ENCODE results near the gene SH3PXD2A. TPM values are rescaled to one million over a fixed set of nuclear protein-coding genes. Genes with fewer than 3 reads are reported as not detected.

SH3PXD2A gene
- total RNA-seq, 1 experiment from 2014 or later = 13.4 TPM

DNA sequence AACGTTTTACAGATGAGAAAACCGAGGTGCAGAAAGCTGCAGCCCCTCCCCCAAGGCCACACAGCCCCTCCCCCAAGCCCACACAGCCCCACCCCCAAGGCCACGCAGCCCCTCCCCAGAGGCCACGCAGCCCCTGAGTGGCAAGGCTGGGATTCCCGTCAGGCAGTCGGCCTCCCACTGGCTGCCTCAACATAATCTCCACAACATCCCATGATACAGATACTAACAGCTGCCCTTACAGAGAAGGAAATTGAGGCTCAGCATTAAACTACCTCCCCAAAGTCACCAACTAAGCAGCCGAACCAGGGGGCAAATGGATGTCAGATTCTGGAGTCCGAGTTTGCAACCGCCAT, 15.9 kb downstream of the SH3PXD2A start:
- Histone ChIP-seq H3K36me3 (no peaks in the 10 kb centered on the region), H3K4me1 (replicated peaks) (no peaks in the 10 kb centered on the region), H3K9me3 (replicated peaks) (no peaks in the 10 kb centered on the region), H3K4me3 (no peak overlapping the region), H3K27me3 (replicated peaks) (no peaks in the 10 kb centered on the region), H3K27ac (no peak overlapping the region)
- DNase-seq (ENCODE audit: low read depth in 1 of 2, low spot score in 2 of 2) = no peak

GRCh38 chr10:103838862-103839518, 16.4 kb downstream of the SH3PXD2A start:
- Histone ChIP-seq H3K4me3 (no peak overlapping the region), H3K27ac (no peak overlapping the region), H3K4me1 (replicated peaks) (no peaks in the 10 kb centered on the region), H3K9me3 (replicated peaks) (no peaks in the 10 kb centered on the region), H3K27me3 (replicated peaks) (no peaks in the 10 kb centered on the region), H3K36me3 (no peaks in the 10 kb centered on the region)
- no peak for DNase-seq (ENCODE audit: low read depth in 1 of 2, low spot score in 2 of 2)

- Histone ChIP-seq H3K4me3 (no peak overlapping the region), H3K27me3 (replicated peaks) (no peaks in the 10 kb centered on the region), H3K27ac (no peak overlapping the region), H3K36me3 (no peaks in the 10 kb centered on the region), H3K4me1 (replicated peaks) (no peaks in the 10 kb centered on the region), H3K9me3 (replicated peaks) (no peaks in the 10 kb centered on the region)
- no peak for DNase-seq (ENCODE audit: low read depth in 1 of 2, low spot score in 2 of 2)
Observed at GRCh38 chr10:103838070-103838395, 17.3 kb downstream of the SH3PXD2A start.

DNA sequence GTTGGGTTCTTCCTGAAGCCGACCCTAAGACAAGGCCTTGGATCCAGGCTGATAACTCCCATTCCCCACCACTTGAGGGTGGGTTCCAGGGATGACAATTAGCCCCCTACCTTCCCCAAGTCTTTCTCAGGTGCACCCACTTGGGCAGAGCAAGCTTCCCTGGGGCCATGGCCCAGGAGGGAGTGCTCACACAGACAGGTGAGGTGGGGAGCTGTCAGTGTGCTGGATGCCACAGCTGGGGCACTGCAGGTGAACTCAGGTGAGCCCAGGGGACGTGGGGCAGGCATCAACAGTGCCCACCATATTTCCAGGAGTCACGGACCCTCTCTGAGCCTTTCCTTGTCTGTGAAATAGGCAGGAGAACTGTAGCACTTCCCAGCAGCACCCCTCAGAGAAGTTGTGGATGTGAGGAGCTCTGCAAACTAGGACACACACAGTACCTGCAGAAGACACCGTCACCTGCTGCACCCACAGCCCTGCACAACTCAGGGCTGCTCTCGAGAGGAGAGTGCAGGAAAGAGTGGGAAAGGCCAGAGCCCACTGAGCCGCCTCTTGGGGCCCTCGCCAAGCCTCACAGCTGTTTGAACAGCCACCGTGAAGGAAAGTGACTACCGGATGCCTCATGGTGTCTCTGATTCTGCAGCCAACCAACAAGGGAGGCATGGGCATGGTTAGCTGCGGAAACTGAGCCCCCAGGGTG, 17.9 kb downstream of the SH3PXD2A start:
- Histone ChIP-seq H3K36me3 (no peaks in the 10 kb centered on the region), H3K27me3 (replicated peaks) (no peaks in the 10 kb centered on the region), H3K4me3 (no peak overlapping the region), H3K27ac (no peak overlapping the region), H3K9me3 (replicated peaks) (no peaks in the 10 kb centered on the region), H3K4me1 (replicated peaks) (no peaks in the 10 kb centered on the region)
- no peak for DNase-seq (ENCODE audit: low read depth in 1 of 2, low spot score in 2 of 2)

GRCh38 chr10:103836861-103837260, 18.5 kb downstream of the SH3PXD2A start:
- Histone ChIP-seq H3K27me3 (replicated peaks) (no peaks in the 10 kb centered on the region), H3K4me3 (no peak overlapping the region), H3K27ac (no peak overlapping the region), H3K9me3 (replicated peaks) (no peaks in the 10 kb centered on the region), H3K4me1 (replicated peaks) (no peaks in the 10 kb centered on the region), H3K36me3 (no peaks in the 10 kb centered on the region)
- DNase-seq (ENCODE audit: low read depth in 1 of 2, low spot score in 2 of 2) = no peak

DNA sequence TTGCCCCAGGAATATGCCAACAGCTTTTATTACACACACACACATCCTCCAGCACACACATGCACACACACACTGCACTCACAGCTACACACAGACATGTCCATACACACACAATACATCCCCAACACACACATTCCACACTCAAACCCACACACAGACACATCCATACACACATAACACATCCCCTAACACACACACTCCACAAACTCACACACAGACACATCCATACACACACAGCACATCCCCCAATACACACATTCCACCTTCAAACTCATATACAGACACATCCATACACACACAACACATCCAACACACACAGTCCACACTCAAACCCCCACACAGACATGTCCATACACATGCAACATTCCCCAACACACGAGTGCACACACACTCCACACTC, 19.1 kb downstream of the SH3PXD2A start:
- no peaks in the 10 kb centered on the region; the same call in 1 of the 2 replicates for H3K27me3 ChIP-seq (replicated peaks)
- H3K36me3 ChIP-seq = no peaks in the 10 kb centered on the region
- no peaks in the 10 kb centered on the region for H3K4me1 ChIP-seq (replicated peaks)
- H3K4me3 ChIP-seq = no peak overlapping the region
- H3K27ac ChIP-seq = no peak overlapping the region
- no peak for DNase-seq (ENCODE audit: low read depth in 1 of 2, low spot score in 2 of 2)
- no peaks in the 10 kb centered on the region for H3K9me3 ChIP-seq (replicated peaks)

DNA sequence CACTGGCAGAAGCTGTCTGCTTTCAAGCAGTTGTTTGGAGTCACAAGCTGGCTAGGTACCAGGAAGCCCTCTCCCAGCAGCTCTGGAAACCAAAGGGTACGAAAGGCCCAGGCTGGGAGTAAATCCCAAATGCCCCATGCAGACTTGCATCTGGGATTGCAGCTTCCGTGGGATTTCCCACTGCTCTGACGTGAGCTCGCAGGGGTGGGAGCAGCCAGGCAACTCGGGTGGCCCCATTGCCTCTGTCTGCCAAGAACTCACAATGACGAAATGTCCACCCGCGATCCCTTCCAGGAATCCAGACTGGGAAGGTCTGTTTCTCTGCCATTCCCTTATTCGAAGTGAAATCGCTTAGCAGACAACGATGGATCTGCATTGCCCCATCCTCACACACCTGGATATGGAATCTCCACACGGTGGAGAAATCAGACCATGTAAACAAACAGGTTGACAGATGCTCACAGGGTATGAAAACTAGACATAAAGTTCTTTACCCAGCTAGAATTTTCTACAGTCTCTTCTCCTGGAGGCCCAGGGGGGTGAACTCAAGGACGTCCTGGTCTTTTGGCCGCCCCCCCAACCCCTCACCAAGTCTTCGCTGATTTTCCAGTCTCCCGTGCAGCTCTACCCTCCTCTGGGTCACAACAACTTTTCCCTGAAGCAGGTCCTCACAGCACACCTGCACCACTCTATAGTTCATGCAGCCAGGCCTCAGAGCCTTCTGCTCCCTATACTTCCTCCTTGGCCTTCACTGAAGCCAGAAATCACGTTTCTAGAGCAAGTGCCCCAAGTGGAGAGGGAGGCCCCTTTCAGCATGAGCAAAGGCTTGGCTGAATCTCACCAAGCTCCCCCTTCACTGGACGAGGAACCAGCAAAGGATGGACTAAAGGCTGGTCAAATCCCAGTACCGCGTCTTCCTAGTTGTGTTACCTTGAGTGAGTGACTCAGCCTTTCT, 20.0 kb downstream of the SH3PXD2A start:
- Histone ChIP-seq H3K27me3 (replicated peaks) (no peaks in the 10 kb centered on the region; the same call in 1 of the 2 replicates), H3K9me3 (replicated peaks) (no peaks in the 10 kb centered on the region), H3K36me3 (no peaks in the 10 kb centered on the region), H3K27ac (no peak overlapping the region), H3K4me1 (replicated peaks) (no peaks in the 10 kb centered on the region), H3K4me3 (no peak overlapping the region)
- DNase-seq (ENCODE audit: low read depth in 1 of 2, low spot score in 2 of 2) = no peak

DNA sequence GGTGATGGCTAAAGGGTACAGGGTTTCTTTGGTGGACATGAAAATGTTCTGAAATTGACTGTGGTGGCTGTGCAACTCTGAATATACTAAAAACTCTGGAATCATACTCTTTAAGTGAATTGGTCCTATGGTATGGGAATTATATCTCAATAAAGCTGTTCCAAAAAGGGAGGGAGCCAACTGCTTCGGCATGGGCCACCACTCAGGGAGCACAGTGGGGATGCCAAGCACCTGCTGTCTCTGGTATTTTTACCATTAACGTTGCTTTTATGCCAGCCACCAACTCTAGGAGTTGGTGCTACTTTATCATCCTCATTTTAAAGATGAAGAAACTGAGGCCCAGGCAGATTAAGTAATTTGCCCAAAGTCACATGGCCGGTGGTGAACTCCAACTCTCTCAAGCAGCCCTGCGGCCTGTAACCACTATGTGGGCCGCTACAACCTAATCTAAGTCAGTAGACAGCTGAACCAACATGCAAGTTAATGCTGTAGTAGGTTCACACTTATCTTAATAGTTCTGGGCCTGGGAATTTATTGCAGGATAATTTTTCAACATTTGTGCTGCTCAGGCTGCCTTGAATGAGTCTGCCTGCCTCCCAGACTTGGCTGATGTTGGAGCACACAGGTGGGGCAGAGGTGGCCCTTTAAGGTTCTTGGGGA, 20.8 kb downstream of the SH3PXD2A start:
- Histone ChIP-seq H3K27me3 (replicated peaks) (no peaks in the 10 kb centered on the region; the same call in 1 of the 2 replicates), H3K36me3 (no peaks in the 10 kb centered on the region), H3K9me3 (replicated peaks) (no peaks in the 10 kb centered on the region), H3K4me3 (no peak overlapping the region), H3K27ac (no peak overlapping the region), H3K4me1 (replicated peaks) (no peaks in the 10 kb centered on the region)
- no peak for DNase-seq (ENCODE audit: low read depth in 1 of 2, low spot score in 2 of 2)

DNA sequence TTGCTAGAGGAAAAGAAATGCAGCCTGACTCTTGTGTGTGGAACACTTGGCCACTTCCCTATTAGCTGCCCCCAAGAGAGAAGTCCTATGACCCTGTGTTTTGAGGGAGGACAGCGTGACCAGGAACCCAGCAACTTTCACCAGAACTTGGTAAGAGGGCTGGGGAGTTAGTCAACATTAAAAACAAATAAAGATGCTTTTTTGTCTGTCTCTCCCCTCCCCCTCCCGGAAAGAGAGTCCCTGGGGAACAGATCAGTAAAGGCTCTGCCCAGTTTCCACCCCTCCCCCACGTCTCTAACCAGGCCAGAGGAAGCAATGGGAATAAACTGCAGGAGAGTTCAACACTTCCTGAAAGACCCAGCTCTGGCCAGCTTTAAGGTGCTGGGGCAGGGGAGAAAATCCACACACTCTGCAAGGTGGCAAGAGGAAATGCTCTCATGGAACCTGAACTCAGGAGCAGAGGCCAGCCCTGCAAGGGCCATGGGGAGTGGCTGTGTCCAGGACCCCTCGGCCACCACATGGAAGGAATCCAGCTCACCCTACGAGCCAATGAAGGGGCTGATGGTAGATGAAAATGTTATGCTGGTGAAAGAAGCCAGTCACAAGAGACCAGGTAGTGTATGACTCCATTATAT, 21.5 kb downstream of the SH3PXD2A start:
- Histone ChIP-seq H3K36me3 (no peaks in the 10 kb centered on the region), H3K27ac (no peak overlapping the region), H3K9me3 (replicated peaks) (no peaks in the 10 kb centered on the region), H3K4me3 (no peak overlapping the region), H3K4me1 (replicated peaks) (peaks cover under 1% of the 10 kb centered on the region; the same call in 1 of the 2 replicates), H3K27me3 (replicated peaks) (no peaks in the 10 kb centered on the region; the same call in 1 of the 2 replicates)
- no peak for DNase-seq (ENCODE audit: low read depth in 1 of 2, low spot score in 2 of 2)

- H3K4me1 ChIP-seq (replicated peaks) = peaks cover 4% of the 10 kb centered on the region; the same call in 1 of the 2 replicates
- H3K27ac ChIP-seq = no peak overlapping the region
- H3K27me3 ChIP-seq (replicated peaks) = no peaks in the 10 kb centered on the region; the same call in 1 of the 2 replicates
- H3K4me3 ChIP-seq = no peak overlapping the region
- H3K36me3 ChIP-seq = no peaks in the 10 kb centered on the region
- H3K9me3 ChIP-seq (replicated peaks) = no peaks in the 10 kb centered on the region
- DNase-seq (ENCODE audit: low read depth in 1 of 2, low spot score in 2 of 2) = no peak
Observed at GRCh38 chr10:103832806-103833205, 22.6 kb downstream of the SH3PXD2A start.

DNA sequence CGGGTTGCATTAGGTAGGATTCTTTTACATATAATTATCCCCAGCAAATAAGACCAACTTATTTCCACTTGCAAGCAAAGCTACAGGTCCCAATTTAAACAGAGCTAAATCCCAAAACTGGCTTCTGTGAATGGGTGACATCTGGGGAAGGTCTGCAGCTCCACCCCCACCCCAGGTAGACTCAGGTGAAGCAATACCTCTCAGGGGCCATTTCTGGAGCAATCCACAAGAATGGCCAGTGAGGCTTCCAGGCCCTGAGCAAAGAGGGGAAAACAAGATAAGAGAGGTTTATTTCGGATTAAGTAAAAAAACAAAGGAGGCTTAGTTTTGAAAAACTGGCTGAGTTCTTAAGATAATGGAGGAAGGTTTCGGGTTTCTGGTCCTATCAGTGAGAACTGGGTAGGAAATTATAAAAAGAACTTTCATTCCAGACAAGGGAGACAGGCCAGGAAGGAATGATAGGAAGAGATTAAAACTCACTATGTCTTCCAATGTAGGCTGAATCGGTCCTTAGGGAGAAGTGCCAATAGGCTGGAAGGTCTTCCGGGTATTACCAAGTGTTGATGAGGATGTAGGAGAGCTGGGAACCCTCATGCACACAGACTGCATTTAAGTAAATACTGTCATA, 25.4 kb downstream of the SH3PXD2A start:
- H3K4me1 ChIP-seq (replicated peaks) = peaks cover 4% of the 10 kb centered on the region; the same call in 1 of the 2 replicates
- H3K27ac ChIP-seq = no peak overlapping the region
- no peaks in the 10 kb centered on the region for H3K36me3 ChIP-seq
- no peaks in the 10 kb centered on the region; the same call in 1 of the 2 replicates for H3K27me3 ChIP-seq (replicated peaks)
- H3K9me3 ChIP-seq (replicated peaks) = no peaks in the 10 kb centered on the region
- H3K4me3 ChIP-seq = no peak overlapping the region
- no peak for DNase-seq (ENCODE audit: low read depth in 1 of 2, low spot score in 2 of 2)

DNA sequence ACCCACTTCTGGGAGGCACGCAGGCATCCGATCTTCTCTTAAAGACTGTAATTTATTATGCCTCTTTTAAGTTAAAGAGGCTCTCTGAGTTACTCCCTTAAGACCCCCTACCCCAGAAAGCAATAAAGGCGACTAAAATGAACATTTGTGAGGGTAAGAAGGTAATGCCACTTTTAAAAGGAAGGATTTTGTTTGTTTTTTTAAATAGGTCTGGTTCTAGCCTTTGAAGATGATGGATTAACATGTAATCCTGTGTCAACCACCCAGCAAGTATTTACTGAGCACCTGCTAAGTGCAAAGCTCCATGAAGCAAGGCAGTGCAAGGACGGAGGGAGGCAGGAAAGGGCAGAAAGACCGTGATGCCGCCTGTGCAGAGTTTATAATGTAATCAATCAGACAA, 26.1 kb downstream of the SH3PXD2A start:
- H3K9me3 ChIP-seq (replicated peaks) = no peaks in the 10 kb centered on the region
- no peak overlapping the region for H3K27ac ChIP-seq
- peaks cover 4% of the 10 kb centered on the region; the same call in 1 of the 2 replicates for H3K4me1 ChIP-seq (replicated peaks)
- H3K4me3 ChIP-seq = no peak overlapping the region
- no peaks in the 10 kb centered on the region for H3K36me3 ChIP-seq
- peak in 1 of 2 experiments; percentile 9 for DNase-seq (ENCODE audit: low read depth in 1 of 2, low spot score in 2 of 2)
- no peaks in the 10 kb centered on the region; the same call in 1 of the 2 replicates for H3K27me3 ChIP-seq (replicated peaks)
